ENCODE data around the gene COL24A1. TPM values are rescaled to one million over a fixed set of nuclear protein-coding genes. Genes with fewer than 3 reads are reported as not detected.
"Not testable (repeated sequence)": the region's sequence is repeated elsewhere in the genome, so short reads cannot be mapped to it uniquely, and the experiment has no call there.

The COL24A1 gene
- total RNA-seq, 3 donors from 2014 or later, result 0.33 to 1.3 (median 0.48) TPM

DNA sequence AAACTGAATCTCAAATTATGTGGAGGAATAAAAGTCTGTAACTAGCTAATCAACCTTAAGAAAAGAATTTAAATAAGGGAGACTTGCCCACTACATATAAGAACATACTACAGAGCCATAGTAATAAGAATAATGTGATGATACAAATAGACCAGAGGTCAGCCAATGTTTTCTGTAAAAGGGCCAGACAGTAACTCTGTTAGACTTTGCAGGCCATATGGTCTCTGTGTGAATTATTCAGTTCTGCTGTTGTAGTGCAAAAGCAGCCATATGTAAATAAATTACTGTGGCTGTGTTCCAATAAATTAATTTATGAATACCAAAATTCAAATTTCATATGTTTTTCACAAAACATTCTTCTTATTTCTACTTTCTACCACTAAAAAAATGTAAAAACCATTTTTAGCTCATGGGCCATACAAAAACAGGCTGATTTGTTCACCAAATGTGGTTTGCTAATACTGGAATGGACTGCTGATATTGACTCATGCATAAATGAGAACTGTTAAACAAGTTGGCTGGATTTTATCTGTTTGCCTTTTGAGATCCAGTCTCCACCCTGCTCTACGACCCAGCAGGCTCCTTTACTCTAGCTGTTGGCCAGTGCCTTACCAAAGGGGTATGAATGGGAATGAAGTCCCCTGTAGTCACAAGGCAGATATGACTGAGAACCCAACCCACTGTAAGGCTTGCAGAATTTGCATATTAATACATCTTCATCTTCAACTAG lies 350.2 kb downstream of the COL24A1 start:
- H3K9me3 ChIP-seq, result peaks cover 0 to 2% of the 10 kb centered on the region in 2 donors
- H3K4me1 ChIP-seq, result no peaks in the 10 kb centered on the region
- TF ChIP-seq, protein P1, sequence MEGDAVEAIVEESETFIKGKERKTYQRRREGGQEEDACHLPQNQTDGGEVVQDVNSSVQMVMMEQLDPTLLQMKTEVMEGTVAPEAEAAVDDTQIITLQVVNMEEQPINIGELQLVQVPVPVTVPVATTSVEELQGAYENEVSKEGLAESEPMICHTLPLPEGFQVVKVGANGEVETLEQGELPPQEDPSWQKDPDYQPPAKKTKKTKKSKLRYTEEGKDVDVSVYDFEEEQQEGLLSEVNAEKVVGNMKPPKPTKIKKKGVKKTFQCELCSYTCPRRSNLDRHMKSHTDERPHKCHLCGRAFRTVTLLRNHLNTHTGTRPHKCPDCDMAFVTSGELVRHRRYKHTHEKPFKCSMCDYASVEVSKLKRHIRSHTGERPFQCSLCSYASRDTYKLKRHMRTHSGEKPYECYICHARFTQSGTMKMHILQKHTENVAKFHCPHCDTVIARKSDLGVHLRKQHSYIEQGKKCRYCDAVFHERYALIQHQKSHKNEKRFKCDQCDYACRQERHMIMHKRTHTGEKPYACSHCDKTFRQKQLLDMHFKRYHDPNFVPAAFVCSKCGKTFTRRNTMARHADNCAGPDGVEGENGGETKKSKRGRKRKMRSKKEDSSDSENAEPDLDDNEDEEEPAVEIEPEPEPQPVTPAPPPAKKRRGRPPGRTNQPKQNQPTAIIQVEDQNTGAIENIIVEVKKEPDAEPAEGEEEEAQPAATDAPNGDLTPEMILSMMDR (IDR thresholded peaks at IDR 0.05), result no peak
- TF ChIP-seq POLR2A (IDR thresholded peaks at IDR 0.05) (no peak), POLR2AphosphoS5 (IDR thresholded peaks at IDR 0.05) (no peak)
- no peak overlapping the region for H3K27ac ChIP-seq
- no peaks in the 10 kb centered on the region for H3K36me3 ChIP-seq
- DNase-seq (ENCODE audit: low spot score in 2 of 2), result no peak
- no peaks in the 10 kb centered on the region for H3K27me3 ChIP-seq
- intact Hi-C loops (cut with DNase I; ENCODE audit: low total_unique reads), result no loop called here
- H3K4me3 ChIP-seq, result no peak overlapping the region

DNA sequence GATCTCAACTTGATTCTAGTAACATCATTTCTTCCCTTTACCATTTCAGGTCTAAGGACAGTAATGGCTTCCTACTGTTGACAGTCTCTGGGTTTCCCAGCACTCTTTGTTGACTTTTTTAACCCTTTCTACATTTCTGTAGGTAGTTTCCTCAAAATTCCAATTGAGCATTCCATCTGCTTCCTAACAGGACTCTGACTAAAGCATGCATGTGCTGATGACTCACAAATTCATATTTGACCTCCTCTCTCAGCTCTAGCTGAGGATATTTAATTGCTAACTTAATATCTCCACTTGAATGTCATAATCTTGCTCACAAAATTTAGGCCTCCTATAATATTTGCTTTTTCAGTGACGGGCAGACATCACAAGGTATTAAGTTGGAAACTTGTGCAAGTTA lies 355.1 kb downstream of the COL24A1 start:
- H3K9me3 ChIP-seq, result no peaks in the 10 kb centered on the region
- no peak overlapping the region for H3K4me3 ChIP-seq
- intact Hi-C loops (cut with DNase I; ENCODE audit: low total_unique reads), result no loop called here
- H3K27ac ChIP-seq, result no peak overlapping the region
- no peaks in the 10 kb centered on the region for H3K36me3 ChIP-seq
- no peak for DNase-seq (ENCODE audit: low spot score in 2 of 2)
- no peaks in the 10 kb centered on the region for H3K27me3 ChIP-seq
- no peaks in the 10 kb centered on the region for H3K4me1 ChIP-seq
- no peak for TF ChIP-seq POLR2AphosphoS5 (IDR thresholded peaks at IDR 0.05)
- TF ChIP-seq, protein P1 (IDR thresholded peaks at IDR 0.05), result no peak
- no peak for TF ChIP-seq POLR2A (IDR thresholded peaks at IDR 0.05)

DNA sequence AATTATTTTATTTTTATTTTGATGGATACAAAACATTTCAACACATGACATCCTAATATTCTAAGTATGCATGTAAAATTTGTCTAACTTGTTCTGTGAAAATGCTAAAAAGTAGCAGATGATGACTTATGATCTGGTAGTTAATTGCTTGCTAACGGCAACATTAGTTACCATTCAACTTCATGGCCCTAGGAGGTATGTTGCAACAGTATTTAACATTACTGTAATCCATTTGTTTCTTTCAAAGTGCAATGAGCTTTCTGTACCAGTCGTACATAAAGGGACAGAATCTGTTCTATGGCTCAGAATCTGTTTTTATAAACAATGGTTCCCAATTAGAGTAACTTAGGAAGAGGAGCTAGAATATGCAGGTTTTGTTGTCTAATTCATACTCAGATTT lies 356.8 kb downstream of the COL24A1 start:
- no peaks in the 10 kb centered on the region for H3K9me3 ChIP-seq
- H3K27me3 ChIP-seq, result no peaks in the 10 kb centered on the region
- no peak overlapping the region for H3K27ac ChIP-seq

DNA sequence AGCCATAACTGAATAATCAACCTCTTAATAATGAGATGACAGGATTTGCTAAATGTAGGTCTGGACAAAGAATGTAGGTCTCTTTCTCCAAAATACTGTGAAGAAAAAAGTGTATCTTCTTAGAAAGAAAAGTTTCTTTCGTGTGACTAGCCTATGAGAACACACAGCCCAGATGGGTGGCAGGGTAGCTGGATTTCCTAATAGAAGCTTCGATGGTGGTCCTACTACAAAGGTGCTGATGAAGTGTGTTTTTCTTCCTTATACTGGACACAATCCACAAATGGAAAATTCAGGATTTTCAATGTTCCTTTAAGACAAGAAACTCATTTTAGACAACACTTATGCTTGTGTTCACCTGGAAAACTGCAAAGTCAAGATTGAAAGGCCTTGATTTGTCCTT lies 358.2 kb downstream of the COL24A1 start:
- TF ChIP-seq, protein P1 (IDR thresholded peaks at IDR 0.05), result no peak
- intact Hi-C loops (cut with DNase I; ENCODE audit: low total_unique reads), result no loop called here
- no peaks in the 10 kb centered on the region for H3K4me1 ChIP-seq
- no peaks in the 10 kb centered on the region for H3K36me3 ChIP-seq
- DNase-seq (ENCODE audit: low spot score in 2 of 2), result no peak
- no peak overlapping the region for H3K27ac ChIP-seq
- H3K9me3 ChIP-seq, result no peaks in the 10 kb centered on the region
- H3K4me3 ChIP-seq, result no peak overlapping the region
- H3K27me3 ChIP-seq, result no peaks in the 10 kb centered on the region

More for the DNA sequence above, 356.8 kb downstream of the COL24A1 start:
- H3K4me3 ChIP-seq, result no peak overlapping the region
- TF ChIP-seq, protein P1 (IDR thresholded peaks at IDR 0.05), result no peak
- TF ChIP-seq POLR2AphosphoS5 (IDR thresholded peaks at IDR 0.05), result no peak
- H3K36me3 ChIP-seq, result no peaks in the 10 kb centered on the region
- no peak for DNase-seq (ENCODE audit: low spot score in 2 of 2)
- no peaks in the 10 kb centered on the region for H3K4me1 ChIP-seq
- intact Hi-C loops (cut with DNase I; ENCODE audit: low total_unique reads), result no loop called here

DNA sequence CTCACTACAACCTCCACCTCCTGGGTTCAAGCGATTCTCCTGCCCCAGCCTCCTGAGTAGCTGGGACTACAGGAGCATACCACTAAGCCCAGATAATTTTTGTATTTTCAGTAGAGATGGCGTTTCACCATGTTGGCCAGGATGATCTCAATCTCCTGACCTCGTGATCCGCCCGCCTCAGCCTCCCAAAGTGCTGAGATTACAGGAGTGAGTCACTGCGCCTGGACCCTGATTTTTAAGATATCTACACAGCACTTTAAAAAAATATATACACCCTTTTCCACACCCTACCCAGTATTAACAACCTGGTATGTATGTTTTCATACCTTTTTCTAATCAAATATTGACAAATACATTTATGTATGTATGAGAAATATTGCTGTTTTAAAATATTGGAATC lies 379.6 kb downstream of the COL24A1 start:
- H3K27ac ChIP-seq; H3K27me3 ChIP-seq; DNase-seq (ENCODE audit: low spot score in 2 of 2); H3K9me3 ChIP-seq; intact Hi-C loops (cut with DNase I; ENCODE audit: low total_unique reads); H3K4me1 ChIP-seq; H3K36me3 ChIP-seq; H3K4me3 ChIP-seq: not testable (repeated sequence)

DNA sequence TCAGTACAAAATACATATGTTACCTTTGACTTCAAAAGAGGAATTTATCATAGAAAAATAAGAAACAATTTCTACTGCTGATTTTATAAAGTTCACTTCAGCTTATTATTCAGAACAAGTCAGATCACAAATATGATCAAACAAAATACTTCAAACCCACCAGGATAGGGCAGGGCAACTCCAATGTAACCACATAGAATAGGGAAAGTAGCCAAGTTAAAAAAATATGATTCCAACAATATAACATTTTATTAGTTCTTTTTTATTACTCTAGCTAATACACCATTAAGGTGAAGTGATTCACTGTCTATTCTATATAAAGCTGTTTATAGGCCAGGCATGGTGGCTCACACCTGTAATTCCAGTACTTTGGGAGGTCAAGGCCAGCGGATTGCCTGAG lies 393.8 kb downstream of the COL24A1 start:
- no peaks in the 10 kb centered on the region for H3K36me3 ChIP-seq
- intact Hi-C loops (cut with DNase I; ENCODE audit: low total_unique reads), result no loop called here
- H3K27ac ChIP-seq, result no peak overlapping the region
- no peaks in the 10 kb centered on the region for H3K9me3 ChIP-seq
- no peaks in the 10 kb centered on the region for H3K4me1 ChIP-seq
- no peaks in the 10 kb centered on the region for H3K27me3 ChIP-seq
- TF ChIP-seq POLR2A (IDR thresholded peaks at IDR 0.05) (no peak), POLR2AphosphoS5 (IDR thresholded peaks at IDR 0.05) (no peak)
- TF ChIP-seq, protein P1 (IDR thresholded peaks at IDR 0.05), result no peak
- no peak for DNase-seq (ENCODE audit: low spot score in 2 of 2)
- H3K4me3 ChIP-seq, result no peak overlapping the region

All from breast epithelium (tissue), 4 donors.